Spinal cord (tissue), 10 donors: ENCODE data around the gene CTNNA2. TPM values are rescaled to one million over a fixed set of nuclear protein-coding genes. Genes with fewer than 3 reads are reported as not detected.

Experiments
- DNase-seq, 6 donors: peaks; one replicate each; pipeline versions ENCODE4 v3.0.0 to v3.0.0-alpha.2; 2013 to 2015; ENCODE audit warnings: low spot score in 6 of 6, low read depth in 4 of 6
- H3K27ac ChIP-seq: one replicate; pipeline ENCODE4 v1.5.1; 2013; ENCODE audit warnings: low read depth, low read length, control low read depth
- H3K27me3 ChIP-seq: one replicate; pipeline ENCODE4 v1.6.1; 2013; ENCODE audit warnings: low read length; ENCODE audit not compliant: control insufficient read depth, insufficient read depth
- H3K36me3 ChIP-seq: one replicate; pipeline ENCODE4 v1.6.1; 2013; ENCODE audit warnings: low read length; ENCODE audit not compliant: control insufficient read depth, insufficient read depth
- H3K4me1 ChIP-seq: one replicate; pipeline ENCODE4 v1.6.1; 2013; ENCODE audit warnings: low read length; ENCODE audit not compliant: control insufficient read depth, insufficient read depth
- H3K4me3 ChIP-seq: one replicate; pipeline ENCODE4 v1.5.1; 2013; ENCODE audit warnings: low read depth, low read length, control low read depth
- H3K9me3 ChIP-seq: one replicate; pipeline ENCODE4 v1.6.1; 2013; ENCODE audit warnings: low read length; ENCODE audit not compliant: control insufficient read depth, insufficient read depth
- WGBS: methylation state at CpG from one replicate; pipeline ENCODE4 v1.1.5; 2013; ENCODE audit warnings: missing lambda C conversion rate; ENCODE audit not compliant: insufficient coverage; 5-methylcytosine and 5-hydroxymethylcytosine counted together
- polyA plus RNA-seq, 2 donors: library from polyadenylated mRNA; unstranded; fragments of 120-200 nt; gene quantifications; one replicate each; pipeline ENCODE4 v1.2.1, GENCODE V29; 2013; ENCODE audit not compliant: insufficient read length in 2 of 2
- total RNA-seq, 2 donors: library from RNA; depleted of rRNA in 1 of 2; stranded (reverse); fragments of 120-200 nt in 1 of 2; fragments of >200 nt in 1 of 2; gene quantifications; one replicate each; pipeline versions ENCODE4 v1.2.3 to v1.2.4, GENCODE V29; 2013 to 2014
- donor health status: healthy.

The CTNNA2 gene
- total and polyA plus RNA-seq, 4 donors = 42.4 to 117 (median 84.7) TPM

GRCh38 chr2:80364524-80365212 lies 851.8 kb downstream of the CTNNA2 start:
- H3K4me3 ChIP-seq = no peak overlapping the region
- 51% methylated on average over 4 of the region's 6 CpGs for WGBS
- H3K27me3 ChIP-seq = no peaks in the 10 kb centered on the region
- no peaks in the 10 kb centered on the region for H3K9me3 ChIP-seq
- H3K27ac ChIP-seq = no peak overlapping the region
- no peaks in the 10 kb centered on the region for H3K36me3 ChIP-seq
- no peaks in the 10 kb centered on the region for H3K4me1 ChIP-seq
- DNase-seq = peak in 1 of 6 donors; percentile 53

DNA sequence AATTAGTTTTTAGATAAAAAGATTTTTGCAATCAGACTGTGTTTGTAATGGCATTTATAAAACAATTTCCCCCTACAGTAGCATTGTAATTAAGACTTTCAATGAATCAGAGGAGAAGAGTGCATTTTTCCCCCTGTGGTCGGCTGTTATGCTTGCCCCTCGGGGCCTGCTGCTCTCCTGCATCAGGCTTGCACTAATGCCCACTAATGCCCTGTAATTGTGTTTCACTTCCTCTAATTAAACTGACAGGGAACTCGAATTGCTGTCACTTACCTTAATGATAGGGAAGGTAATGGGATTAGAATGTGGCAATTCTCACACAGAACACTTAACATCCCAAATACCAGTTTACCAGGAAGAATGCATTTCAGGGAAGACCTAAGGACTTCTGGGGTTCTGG lies 852.9 kb downstream of the CTNNA2 start:
- 50% methylated on average over 2 of the region's 3 CpGs for WGBS
- no peak overlapping the region for H3K27ac ChIP-seq
- H3K4me1 ChIP-seq = no peaks in the 10 kb centered on the region
- no peaks in the 10 kb centered on the region for H3K27me3 ChIP-seq
- H3K4me3 ChIP-seq = no peak overlapping the region
- peak in 1 of 6 donors; percentile 83 for DNase-seq
- no peaks in the 10 kb centered on the region for H3K36me3 ChIP-seq
- H3K9me3 ChIP-seq = no peaks in the 10 kb centered on the region

- H3K4me3 ChIP-seq = no peak overlapping the region
- no peaks in the 10 kb centered on the region for H3K36me3 ChIP-seq
- H3K4me1 ChIP-seq = no peaks in the 10 kb centered on the region
- DNase-seq = no peak
- no peaks in the 10 kb centered on the region for H3K27me3 ChIP-seq
- no CpG with 5 or more reads among the region's 3 CpGs for WGBS
- no peak overlapping the region for H3K27ac ChIP-seq
- no peaks in the 10 kb centered on the region for H3K9me3 ChIP-seq
These were observed 857.6 kb downstream of the CTNNA2 start for GRCh38 chr2:80370375-80371009.

DNA sequence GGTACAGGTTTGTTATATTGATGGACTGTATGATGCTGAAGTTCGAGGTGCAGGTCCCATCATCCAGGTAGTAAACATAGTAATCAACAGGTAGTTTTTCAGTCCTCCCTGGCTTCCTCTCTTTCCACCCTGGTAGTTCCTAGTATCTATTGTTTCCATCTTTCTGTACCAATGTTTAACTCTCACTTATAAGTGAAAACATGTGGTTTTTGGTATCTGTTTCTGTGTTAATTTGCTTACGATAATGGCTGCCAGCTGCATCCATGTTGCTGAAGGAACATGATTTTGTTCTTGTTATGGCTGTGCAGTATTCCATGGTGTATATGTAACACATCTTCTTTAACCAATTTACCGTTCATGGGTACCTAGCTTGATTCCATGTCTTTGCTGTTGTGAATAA lies 861.3 kb downstream of the CTNNA2 start:
- H3K36me3 ChIP-seq = no peaks in the 10 kb centered on the region
- H3K9me3 ChIP-seq = no peaks in the 10 kb centered on the region
- H3K27me3 ChIP-seq = no peaks in the 10 kb centered on the region
- no peak overlapping the region for H3K27ac ChIP-seq
- WGBS = no CpG with 5 or more reads among the region's 3 CpGs
- no peak overlapping the region for H3K4me3 ChIP-seq
- H3K4me1 ChIP-seq = no peaks in the 10 kb centered on the region
- DNase-seq = no peak

- DNase-seq = no peak
- Histone ChIP-seq H3K36me3 (no peaks in the 10 kb centered on the region), H3K4me3 (no peak overlapping the region)
These were observed 864.2 kb downstream of the CTNNA2 start for GRCh38 chr2:80377071-80377470.

DNA sequence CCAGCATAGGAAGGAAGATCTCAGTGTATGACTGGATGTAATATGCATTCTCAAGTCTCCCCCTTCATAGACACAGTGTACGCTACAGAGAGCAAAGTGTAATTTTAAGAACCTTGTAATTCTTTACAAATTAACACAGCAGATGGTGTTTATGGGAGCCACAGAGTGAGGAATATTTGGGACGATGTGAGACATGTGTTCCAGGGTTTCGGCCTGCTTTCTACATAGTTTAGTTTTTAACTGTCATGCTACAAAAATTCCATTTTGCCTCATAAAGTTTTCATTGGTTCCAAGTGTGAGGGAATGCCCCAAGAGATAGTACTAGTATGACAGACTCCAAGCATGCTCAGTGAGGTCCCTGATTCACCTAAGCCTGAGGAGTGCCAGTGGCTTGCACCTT lies 867.9 kb downstream of the CTNNA2 start:
- no peak overlapping the region for H3K27ac ChIP-seq
- no peak overlapping the region for H3K4me3 ChIP-seq
- peak in 2 of 6 donors; percentile 41 to 46 for DNase-seq
- no peaks in the 10 kb centered on the region for H3K4me1 ChIP-seq
- H3K36me3 ChIP-seq = no peaks in the 10 kb centered on the region
- WGBS = no CpG with 5 or more reads among the region's 3 CpGs
- no peaks in the 10 kb centered on the region for H3K9me3 ChIP-seq
- no peaks in the 10 kb centered on the region for H3K27me3 ChIP-seq

More at GRCh38 chr2:80377071-80377470, 864.2 kb downstream of the CTNNA2 start:
- Histone ChIP-seq H3K27me3 (no peaks in the 10 kb centered on the region), H3K27ac (no peak overlapping the region), H3K9me3 (no peaks in the 10 kb centered on the region), H3K4me1 (no peaks in the 10 kb centered on the region)

- Histone ChIP-seq H3K4me1 (no peaks in the 10 kb centered on the region), H3K9me3 (no peaks in the 10 kb centered on the region), H3K36me3 (no peaks in the 10 kb centered on the region), H3K4me3 (no peak overlapping the region), H3K27me3 (no peaks in the 10 kb centered on the region), H3K27ac (no peak overlapping the region)
- WGBS = 93% methylated on average over 2 of the region's 3 CpGs
- DNase-seq = no peak
These were observed 868.8 kb downstream of the CTNNA2 start for GRCh38 chr2:80381666-80382065.

DNA sequence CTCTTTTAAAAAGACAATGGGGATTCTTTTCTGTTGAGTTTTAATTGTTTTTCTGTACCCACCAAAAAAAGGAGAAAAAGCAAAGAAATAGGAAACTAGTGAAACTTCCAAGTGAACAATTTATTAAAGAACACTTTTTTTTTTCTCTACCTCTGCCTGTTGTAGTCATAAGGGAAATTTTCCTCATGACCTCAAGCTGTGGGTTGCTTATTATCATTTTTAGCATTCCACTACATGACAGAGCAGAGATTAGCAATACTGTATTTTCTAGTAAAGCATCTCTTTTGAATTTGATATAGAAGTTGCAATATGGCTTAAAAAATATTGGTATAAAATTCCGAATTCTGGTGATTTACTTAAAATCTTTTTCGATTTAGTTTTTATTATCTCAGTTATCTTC lies 879.6 kb downstream of the CTNNA2 start:
- WGBS = no CpG with 5 or more reads among the region's 2 CpGs
- no peak for DNase-seq
- Histone ChIP-seq H3K4me1 (no peaks in the 10 kb centered on the region), H3K9me3 (no peaks in the 10 kb centered on the region), H3K27me3 (no peaks in the 10 kb centered on the region), H3K36me3 (no peaks in the 10 kb centered on the region), H3K27ac (no peak overlapping the region), H3K4me3 (no peak overlapping the region)

DNA sequence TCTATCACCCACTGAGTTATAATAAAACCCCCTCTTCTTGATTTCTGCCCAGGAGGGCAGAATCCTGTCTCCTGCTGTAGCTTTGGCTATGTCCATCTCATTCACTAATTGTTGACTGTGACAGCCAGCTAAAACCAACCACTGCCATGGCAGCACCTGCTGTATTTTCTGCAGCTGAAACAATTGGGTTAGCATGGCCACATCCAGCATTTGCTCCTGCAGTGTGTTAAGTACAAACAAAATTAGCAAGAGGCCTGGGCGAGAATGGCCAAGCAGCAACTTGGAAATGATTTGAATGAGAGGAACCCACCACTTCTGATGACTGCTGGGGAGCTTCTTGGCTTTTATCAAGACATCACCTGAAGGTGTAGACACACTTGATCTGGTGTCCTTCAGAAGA lies 881.1 kb downstream of the CTNNA2 start:
- Histone ChIP-seq H3K4me1 (no peaks in the 10 kb centered on the region), H3K4me3 (no peak overlapping the region), H3K27me3 (no peaks in the 10 kb centered on the region), H3K27ac (no peak overlapping the region), H3K36me3 (no peaks in the 10 kb centered on the region), H3K9me3 (no peaks in the 10 kb centered on the region)
- WGBS = no CpG with 5 or more reads among the region's 1 CpG
- no peak for DNase-seq

DNA sequence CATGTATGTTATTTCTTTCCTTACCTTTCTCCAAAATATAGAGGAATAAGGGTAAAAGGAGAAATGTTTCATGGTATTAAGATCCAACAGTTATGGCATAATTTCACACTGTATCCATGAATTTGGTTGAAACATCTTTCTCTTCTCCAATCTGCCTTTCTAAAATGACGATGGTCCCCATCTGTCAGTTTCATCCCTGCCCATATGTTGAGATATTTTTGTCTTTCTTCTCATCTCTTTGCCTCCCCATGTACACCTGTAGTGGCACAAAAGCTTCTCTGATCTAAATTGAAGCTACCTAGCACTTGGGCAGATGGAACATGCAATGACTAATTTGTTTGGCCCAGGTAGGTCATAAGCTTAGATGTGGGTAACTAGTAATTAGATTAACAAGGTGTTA lies 882.4 kb downstream of the CTNNA2 start:
- no CpG with 5 or more reads among the region's 1 CpG for WGBS

More for the DNA sequence above, 882.4 kb downstream of the CTNNA2 start:
- Histone ChIP-seq H3K27ac (no peak overlapping the region), H3K27me3 (no peaks in the 10 kb centered on the region), H3K4me1 (no peaks in the 10 kb centered on the region), H3K9me3 (no peaks in the 10 kb centered on the region), H3K36me3 (no peaks in the 10 kb centered on the region), H3K4me3 (no peak overlapping the region)
- no peak for DNase-seq
